DMS 273 (cell line): ENCODE data around the gene HSCB.
A peak's percentile ranks its signal among the peaks of the same experiment; 100 is the strongest.
"Not testable (repeated sequence)": the region's sequence is repeated elsewhere in the genome, so short reads cannot be mapped to it uniquely, and the experiment has no call there.

Source experiments
- DNase-seq: peaks from one replicate; lab custom pipeline; 2025; ENCODE audit not compliant: unreplicated experiment; lab: John Stamatoyannopoulos, UW

HSCB gene

GRCh38 chr22:28741785-28742561 lies at the start of gene HSCB, which contains the start of gene CHEK2:
Gene HSCB (plus strand): TSS chr22:28742039. CDS start chr22:28742096, 57 bp downstream.
Gene CHEK2 (minus strand): TSS chr22:28741820. CDS start chr22:28734721, 7,099 bp downstream.
- peak; percentile 98 for DNase-seq

GRCh38 chr22:28693041-28693760 lies 48.6 kb upstream of the HSCB start:
- not testable (repeated sequence) for DNase-seq

- no peak for DNase-seq
These were observed 38.9 kb upstream of the HSCB start for GRCh38 chr22:28702891-28703290.

GRCh38 chr22:28703436-28703835 lies 38.4 kb upstream of the HSCB start:
- DNase-seq = peak; percentile 18

- DNase-seq = no peak
These were observed 35.0 kb upstream of the HSCB start for GRCh38 chr22:28706845-28707244.

- DNase-seq = no peak
These were observed 31.7 kb upstream of the HSCB start for GRCh38 chr22:28710107-28710506.

- DNase-seq = no peak
These were observed 31.2 kb upstream of the HSCB start for GRCh38 chr22:28710576-28711191.

GRCh38 chr22:28711341-28711740 lies 30.5 kb upstream of the HSCB start:
- no peak for DNase-seq

GRCh38 chr22:28711820-28712777 lies 29.7 kb upstream of the HSCB start:
- DNase-seq = no peak

- DNase-seq = no peak
These were observed 27.7 kb upstream of the HSCB start for GRCh38 chr22:28714043-28714628.

- no peak for DNase-seq
These were observed 26.2 kb upstream of the HSCB start for GRCh38 chr22:28715611-28716010.

- DNase-seq = no peak
These were observed 25.2 kb upstream of the HSCB start for GRCh38 chr22:28716686-28717085.

- no peak for DNase-seq
These were observed 23.8 kb upstream of the HSCB start for GRCh38 chr22:28718044-28718443.

- DNase-seq = no peak
These were observed 13.8 kb upstream of the HSCB start for GRCh38 chr22:28728002-28728401.

GRCh38 chr22:28728621-28729313 lies 13.1 kb upstream of the HSCB start:
- no peak for DNase-seq

- DNase-seq = no peak
These were observed 11.7 kb upstream of the HSCB start for GRCh38 chr22:28730179-28730578.

- DNase-seq = no peak
These were observed 7.4 kb upstream of the HSCB start for GRCh38 chr22:28734393-28734792.

GRCh38 chr22:28736301-28737155 lies 5.3 kb upstream of the HSCB start:
- DNase-seq = no peak

GRCh38 chr22:28737701-28738100 lies 4.1 kb upstream of the HSCB start:
- DNase-seq = no peak
